MM.1S (cell line): ENCODE data around the gene DLGAP1.

Experiments used
- CTCF ChIP-seq: fragments of 300-600 bp; sonication (generic); IDR thresholded peaks from 2 replicates; pipeline ENCODE4 v1.5.1; 2016; ENCODE audit warnings: antibody characterized with exemption, low read length, mixed read lengths
- EZH2 ChIP-seq: fragments of 300-600 bp; sonication (generic); optimal IDR thresholded peaks from 2 replicates; pipeline ENCODE3; 2017; ENCODE audit warnings: low read depth, mild to moderate bottlenecking, antibody characterized with exemption, low read length, mixed read lengths
- EZH2phosphoT487 ChIP-seq: fragments of 300-600 bp; sonication (generic); IDR thresholded peaks from 2 replicates; pipeline ENCODE4 v1.6.1; 2018; ENCODE audit warnings: antibody characterized with exemption, low read length

- TF ChIP-seq CTCF = no peak
- no peak for TF ChIP-seq EZH2
- TF ChIP-seq EZH2phosphoT487 = no peak
Observed at GRCh38 chr18:3901811-3902210, 553.3 kb downstream of the DLGAP1 start.
